ENCODE results near the gene MPND. TPM values are rescaled to one million over a fixed set of nuclear protein-coding genes. Genes with fewer than 3 reads are reported as not detected.
A peak's percentile ranks its signal among the peaks of the same experiment; 100 is the strongest.

Gene MPND
- total and polyA plus RNA-seq, 2 of the 13 experiments (the other 11 are each of a cell fraction or from before 2014, with no cell fraction given), result 10.8 to 15.8 TPM

GRCh38 chr19:4310247-4311121 is 32.9 kb upstream of the MPND start (continued):
- TF ChIP-seq, protein P1, sequence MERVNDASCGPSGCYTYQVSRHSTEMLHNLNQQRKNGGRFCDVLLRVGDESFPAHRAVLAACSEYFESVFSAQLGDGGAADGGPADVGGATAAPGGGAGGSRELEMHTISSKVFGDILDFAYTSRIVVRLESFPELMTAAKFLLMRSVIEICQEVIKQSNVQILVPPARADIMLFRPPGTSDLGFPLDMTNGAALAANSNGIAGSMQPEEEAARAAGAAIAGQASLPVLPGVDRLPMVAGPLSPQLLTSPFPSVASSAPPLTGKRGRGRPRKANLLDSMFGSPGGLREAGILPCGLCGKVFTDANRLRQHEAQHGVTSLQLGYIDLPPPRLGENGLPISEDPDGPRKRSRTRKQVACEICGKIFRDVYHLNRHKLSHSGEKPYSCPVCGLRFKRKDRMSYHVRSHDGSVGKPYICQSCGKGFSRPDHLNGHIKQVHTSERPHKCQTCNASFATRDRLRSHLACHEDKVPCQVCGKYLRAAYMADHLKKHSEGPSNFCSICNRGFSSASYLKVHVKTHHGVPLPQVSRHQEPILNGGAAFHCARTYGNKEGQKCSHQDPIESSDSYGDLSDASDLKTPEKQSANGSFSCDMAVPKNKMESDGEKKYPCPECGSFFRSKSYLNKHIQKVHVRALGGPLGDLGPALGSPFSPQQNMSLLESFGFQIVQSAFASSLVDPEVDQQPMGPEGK (CRISPR knock-in tag; IDR thresholded peaks at IDR 0.05), result peak; percentile 90; the same call in 1 of the 2 replicates
- TF ChIP-seq GTF2F1 (IDR thresholded peaks at IDR 0.05; ENCODE audit: low read length), result no peak
- peak in 1 of 2 experiments; percentile 87; a peak in 2 of 4 replicates for TF ChIP-seq KLF16 (CRISPR knock-in tag; IDR thresholded peaks at IDR 0.05)
- peak; percentile 86 for TF ChIP-seq THAP11 (CRISPR knock-in tag; IDR thresholded peaks at IDR 0.05)
- TF ChIP-seq, protein P2, sequence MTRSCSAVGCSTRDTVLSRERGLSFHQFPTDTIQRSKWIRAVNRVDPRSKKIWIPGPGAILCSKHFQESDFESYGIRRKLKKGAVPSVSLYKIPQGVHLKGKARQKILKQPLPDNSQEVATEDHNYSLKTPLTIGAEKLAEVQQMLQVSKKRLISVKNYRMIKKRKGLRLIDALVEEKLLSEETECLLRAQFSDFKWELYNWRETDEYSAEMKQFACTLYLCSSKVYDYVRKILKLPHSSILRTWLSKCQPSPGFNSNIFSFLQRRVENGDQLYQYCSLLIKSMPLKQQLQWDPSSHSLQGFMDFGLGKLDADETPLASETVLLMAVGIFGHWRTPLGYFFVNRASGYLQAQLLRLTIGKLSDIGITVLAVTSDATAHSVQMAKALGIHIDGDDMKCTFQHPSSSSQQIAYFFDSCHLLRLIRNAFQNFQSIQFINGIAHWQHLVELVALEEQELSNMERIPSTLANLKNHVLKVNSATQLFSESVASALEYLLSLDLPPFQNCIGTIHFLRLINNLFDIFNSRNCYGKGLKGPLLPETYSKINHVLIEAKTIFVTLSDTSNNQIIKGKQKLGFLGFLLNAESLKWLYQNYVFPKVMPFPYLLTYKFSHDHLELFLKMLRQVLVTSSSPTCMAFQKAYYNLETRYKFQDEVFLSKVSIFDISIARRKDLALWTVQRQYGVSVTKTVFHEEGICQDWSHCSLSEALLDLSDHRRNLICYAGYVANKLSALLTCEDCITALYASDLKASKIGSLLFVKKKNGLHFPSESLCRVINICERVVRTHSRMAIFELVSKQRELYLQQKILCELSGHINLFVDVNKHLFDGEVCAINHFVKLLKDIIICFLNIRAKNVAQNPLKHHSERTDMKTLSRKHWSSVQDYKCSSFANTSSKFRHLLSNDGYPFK (CRISPR knock-in tag; IDR thresholded peaks at IDR 0.05; ENCODE audit: borderline replicate concordance), result peak; percentile 91; the same call in 1 of the 2 replicates
- no peak for TF ChIP-seq ZNF20 (CRISPR knock-in tag; IDR thresholded peaks at IDR 0.05)
- TF ChIP-seq ZMYM3 (CRISPR knock-in tag; IDR thresholded peaks at IDR 0.05), result peak; percentile 94
- peak; percentile 54; the same call in 1 of the 2 replicates for TF ChIP-seq DR1 (CRISPR knock-in tag; IDR thresholded peaks at IDR 0.05)
- TF ChIP-seq ZNF720 (CRISPR knock-in tag; IDR thresholded peaks at IDR 0.05), result no peak
- TF ChIP-seq TBX3 (IDR thresholded peaks at IDR 0.05; ENCODE audit: borderline replicate concordance), result 0 out of 2 replicates have a peak, but pooled peaks have one; percentile 17
- TF ChIP-seq PBX3 (CRISPR knock-in tag; IDR thresholded peaks at IDR 0.05; ENCODE audit: borderline replicate concordance), result no peak
- TF ChIP-seq DPF2 (CRISPR knock-in tag; IDR thresholded peaks at IDR 0.05; ENCODE audit: borderline replicate concordance, low read depth), result peak; percentile 89; the same call in 1 of the 2 replicates
- TF ChIP-seq DDIT3 (CRISPR knock-in tag; IDR thresholded peaks at IDR 0.05), result no peak
- TF ChIP-seq ZFP82 (CRISPR knock-in tag; IDR thresholded peaks at IDR 0.05; ENCODE audit: borderline replicate concordance), result no peak
- peak; percentile 57; the same call in 1 of the 2 replicates for TF ChIP-seq ZNF564 (CRISPR knock-in tag; IDR thresholded peaks at IDR 0.05)
- TF ChIP-seq, protein P3, sequence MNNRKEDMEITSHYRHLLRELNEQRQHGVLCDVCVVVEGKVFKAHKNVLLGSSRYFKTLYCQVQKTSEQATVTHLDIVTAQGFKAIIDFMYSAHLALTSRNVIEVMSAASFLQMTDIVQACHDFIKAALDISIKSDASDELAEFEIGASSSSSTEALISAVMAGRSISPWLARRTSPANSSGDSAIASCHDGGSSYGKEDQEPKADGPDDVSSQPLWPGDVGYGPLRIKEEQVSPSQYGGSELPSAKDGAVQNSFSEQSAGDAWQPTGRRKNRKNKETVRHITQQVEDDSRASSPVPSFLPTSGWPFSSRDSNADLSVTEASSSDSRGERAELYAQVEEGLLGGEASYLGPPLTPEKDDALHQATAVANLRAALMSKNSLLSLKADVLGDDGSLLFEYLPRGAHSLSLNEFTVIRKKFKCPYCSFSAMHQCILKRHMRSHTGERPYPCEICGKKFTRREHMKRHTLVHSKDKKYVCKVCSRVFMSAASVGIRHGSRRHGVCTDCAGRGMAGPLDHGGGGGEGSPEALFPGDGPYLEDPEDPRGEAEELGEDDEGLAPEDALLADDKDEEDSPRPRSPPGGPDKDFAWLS (CRISPR knock-in tag; IDR thresholded peaks at IDR 0.05; ENCODE audit: borderline replicate concordance), result no peak
- peak; percentile 63 for TF ChIP-seq ZEB1 (IDR thresholded peaks at IDR 0.05; ENCODE audit: insufficient replicate concordance, low read depth)
- peak; percentile 95 for TF ChIP-seq GATAD2A (CRISPR knock-in tag; IDR thresholded peaks at IDR 0.05)
- no peak for TF ChIP-seq ZC3H13 (CRISPR knock-in tag; IDR thresholded peaks at IDR 0.05)

All from HepG2 (cell line).